Uterus (tissue), 4 donors: ENCODE data around the gene C5orf47. TPM values are rescaled to one million over a fixed set of nuclear protein-coding genes. Genes with fewer than 3 reads are reported as not detected.

ENCODE experiments used
- DNase-seq, 2 donors: peaks; one replicate each; pipeline ENCODE4 v3.0.0-alpha.2; 2019 to 2020
- H3K27ac ChIP-seq, 2 donors: fragments of 200-600 bp; sonication (generic); 1 replicate in 1 of 2; 2 replicates in 1 of 2; pipeline ENCODE4 v1.5.1; 2016 to 2018
- H3K27me3 ChIP-seq, 2 donors: fragments of 200-600 bp; sonication (generic); one replicate each; pipeline ENCODE4 v1.5.1; 2018 to 2019; ENCODE audit warnings: control low read depth in 1 of 2
- H3K36me3 ChIP-seq, 2 donors: fragments of 200-600 bp; sonication (generic); one replicate each; pipeline ENCODE4 v1.5.1; 2019; ENCODE audit warnings: control low read depth in 1 of 2
- H3K4me1 ChIP-seq, 2 donors: fragments of 200-600 bp; sonication (generic); one replicate each; pipeline ENCODE4 v1.5.1; 2018 to 2019; ENCODE audit warnings: control low read depth in 1 of 2
- H3K4me3 ChIP-seq, 2 donors: fragments of 200-600 bp; sonication (generic); 1 replicate in 1 of 2; 2 replicates in 1 of 2; pipeline ENCODE4 v1.5.1; 2018 to 2019; ENCODE audit warnings: mild to moderate bottlenecking in 1 of 2
- H3K9me3 ChIP-seq, 2 donors: fragments of 200-600 bp; sonication (generic); one replicate each; pipeline ENCODE4 v1.5.1; 2019; ENCODE audit warnings: control low read depth in 1 of 2
- CTCF ChIP-seq, 4 experiments: fragments of 200-600 bp in 2 of 4; fragments of 450-650 bp in 2 of 4; sonication (generic) in 2 of 4; IDR thresholded peaks; one replicate each; pipeline ENCODE4 v1.5.1; 2016 to 2019; ENCODE audit warnings: antibody characterized with exemption in 4 of 4, mild to moderate bottlenecking in 2 of 4, moderate library complexity in 1 of 4
- POLR2A ChIP-seq, 2 donors: fragments of 450-650 bp; IDR thresholded peaks; one replicate each; pipeline ENCODE4 v1.6.1; 2016; ENCODE audit warnings: antibody characterized with exemption in 2 of 2, mild to moderate bottlenecking in 1 of 2, moderate library complexity in 1 of 2
- intact Hi-C: fragments of 100-400 bp; cut with DNase I; formaldehyde crosslinking; loops from one replicate; pipeline ENCODE4 v1.15.1; 2023; ENCODE audit warnings: low total_unique reads
- total RNA-seq, 4 donors: library from RNA; depleted of rRNA in 3 of 4; stranded (reverse); fragments of >200 nt in 3 of 4; gene quantifications; one replicate each; pipeline versions ENCODE4 v1.1.0 to v1.2.4, GENCODE V29; 2014 to 2023
- donor health status: DM: yes; HTN: yes; CAD: no.

The C5orf47 gene
- total RNA-seq, 4 donors from 2014 or later: 0.21 TPM; not detected in 3

DNA sequence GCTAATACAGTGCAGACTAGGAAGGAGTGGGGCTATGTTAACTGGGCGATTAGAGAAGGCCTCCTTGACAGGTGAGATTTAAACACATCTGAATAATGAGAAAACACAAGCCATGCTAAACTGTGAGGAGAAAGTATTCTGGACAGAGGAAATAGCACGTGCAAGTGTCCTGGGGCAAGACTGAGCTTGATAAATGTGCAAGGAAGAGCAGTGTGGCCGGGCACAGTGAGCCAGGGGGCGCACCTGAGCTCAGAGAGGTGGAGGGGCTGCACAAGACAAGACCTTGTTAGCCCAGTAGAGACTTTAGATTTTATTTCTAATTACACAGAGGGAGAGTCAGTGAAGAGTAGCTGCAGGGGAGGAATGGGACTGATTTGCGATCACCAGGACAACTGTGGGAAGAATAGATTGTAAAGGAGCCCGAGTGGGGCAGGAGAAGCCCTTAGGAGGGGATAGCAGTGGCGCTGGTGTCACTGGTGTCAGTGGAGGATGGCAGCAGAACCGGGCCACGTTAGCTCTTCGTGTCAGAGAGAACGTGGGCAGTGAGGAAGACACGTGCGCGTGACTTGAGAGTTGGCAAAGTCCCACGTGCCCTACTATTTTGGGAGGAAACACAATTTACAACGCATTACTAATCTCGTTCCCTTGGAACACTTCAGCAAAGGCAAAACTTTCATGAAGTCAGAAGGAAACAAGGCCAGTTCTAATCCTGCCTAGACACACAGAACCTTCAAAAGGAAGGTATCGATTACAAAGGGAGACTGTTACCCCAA, 17.9 kb upstream of the C5orf47 start:
- no peak for TF ChIP-seq POLR2A (IDR thresholded peaks at IDR 0.05)
- no peak for TF ChIP-seq CTCF (IDR thresholded peaks at IDR 0.05)

DNA sequence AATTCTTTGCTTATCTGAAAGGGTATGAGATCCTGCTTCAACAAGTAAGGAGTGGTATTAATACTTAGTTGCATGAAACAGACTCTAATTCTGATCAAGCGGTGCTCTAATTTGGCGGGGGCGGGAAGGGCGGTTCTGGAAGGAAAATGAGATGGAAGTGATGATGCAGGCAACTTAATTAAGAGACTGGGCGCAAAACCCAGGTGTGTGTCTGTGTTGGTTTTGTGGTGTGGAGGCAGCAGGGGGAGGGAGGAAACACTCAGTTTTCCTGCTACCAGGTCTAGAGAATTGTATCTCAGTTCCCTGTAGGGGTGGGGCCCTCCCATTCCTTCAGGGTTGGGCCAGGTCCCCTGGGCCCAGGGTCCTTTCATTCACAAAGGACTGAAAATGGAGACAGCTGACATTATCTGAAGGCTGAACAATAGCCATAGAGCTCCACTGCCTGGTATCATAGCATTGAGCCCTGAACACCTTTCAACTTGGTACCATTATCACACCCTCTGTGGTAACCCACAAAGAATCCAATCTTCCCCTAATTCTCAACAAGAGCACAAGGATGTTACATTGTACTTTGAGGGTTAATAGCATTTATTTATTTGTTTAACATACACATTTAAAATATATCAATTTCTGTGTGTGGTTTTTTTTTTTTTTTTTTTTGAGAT, 17.2 kb upstream of the C5orf47 start:
- TF ChIP-seq CTCF (IDR thresholded peaks at IDR 0.05) (no peak), POLR2A (IDR thresholded peaks at IDR 0.05) (no peak)
- Histone ChIP-seq H3K27ac (peak overlapping the region in 1 of 2 donors; percentile 43), H3K27me3 (no peaks in the 10 kb centered on the region), H3K4me3 (no peak overlapping the region), H3K36me3 (no peaks in the 10 kb centered on the region), H3K9me3 (no peaks in the 10 kb centered on the region), H3K4me1 (no peaks in the 10 kb centered on the region)
- DNase-seq: no peak
- intact Hi-C loops: loop anchor here (5.0 kb wide), 1 partner anchor 350 kb away; no protein-coding TSS in a partner anchor

More for the DNA sequence above, 17.9 kb upstream of the C5orf47 start:
- Histone ChIP-seq H3K36me3 (no peaks in the 10 kb centered on the region), H3K27ac (peak overlapping the region in 1 of 2 donors; percentile 43), H3K4me3 (no peak overlapping the region), H3K9me3 (no peaks in the 10 kb centered on the region), H3K27me3 (no peaks in the 10 kb centered on the region), H3K4me1 (no peaks in the 10 kb centered on the region)
- peak; percentile 34 to 38 for DNase-seq
- intact Hi-C loops: loop anchor here (5.0 kb wide), 1 partner anchor 349 kb away; no protein-coding TSS in a partner anchor

DNA sequence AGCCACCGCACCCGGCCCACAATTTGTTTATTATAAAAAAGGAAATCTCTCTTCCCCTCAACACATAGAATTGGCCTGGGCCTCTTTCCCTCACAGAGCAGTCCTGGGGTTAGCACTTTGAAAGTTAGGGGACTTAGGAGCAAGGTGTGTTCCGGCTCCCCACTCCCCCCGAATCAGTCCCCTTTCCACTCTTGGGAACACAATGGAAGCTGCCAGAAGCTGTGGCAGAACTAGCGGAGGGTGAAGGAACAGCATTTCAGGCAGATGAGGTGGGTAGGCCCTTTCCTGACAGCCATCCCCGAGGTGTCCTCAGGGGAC, 16.4 kb upstream of the C5orf47 start:
- Histone ChIP-seq H3K27me3 (no peaks in the 10 kb centered on the region), H3K4me1 (no peaks in the 10 kb centered on the region), H3K4me3 (peak overlapping the region in 1 of 2 donors; percentile 39), H3K36me3 (no peaks in the 10 kb centered on the region), H3K9me3 (no peaks in the 10 kb centered on the region), H3K27ac (peak overlapping the region in 1 of 2 donors; percentile 61)
- intact Hi-C loops: loop anchor here (5.0 kb wide), 1 partner anchor 350 kb away; no protein-coding TSS in a partner anchor
- no peak for DNase-seq
- no peak for TF ChIP-seq POLR2A (IDR thresholded peaks at IDR 0.05)
- no peak for TF ChIP-seq CTCF (IDR thresholded peaks at IDR 0.05)

- H3K27ac ChIP-seq: peak overlapping the region; percentile 39 to 61
- TF ChIP-seq POLR2A (IDR thresholded peaks at IDR 0.05) (no peak), CTCF (IDR thresholded peaks at IDR 0.05) (peak; percentile 86 to 91 (median 88))
- H3K4me3 ChIP-seq: peak overlapping the region; percentile 35 to 39
- no peaks in the 10 kb centered on the region for H3K9me3 ChIP-seq
- no peaks in the 10 kb centered on the region for H3K27me3 ChIP-seq
- H3K4me1 ChIP-seq: no peaks in the 10 kb centered on the region
- no peaks in the 10 kb centered on the region for H3K36me3 ChIP-seq
- peak; percentile 86 for DNase-seq
- intact Hi-C loops: loop anchor here (5.0 kb wide), 1 partner anchor 351 kb away; no protein-coding TSS in a partner anchor
These were observed 15.9 kb upstream of the C5orf47 start for GRCh38 chr5:173972925-173973615.
